Neuronal stem cell (in vitro differentiated cells): Measurements from ENCODE around the gene KAZALD1.

Experiments used
- DNase-seq: peaks from one replicate; pipeline ENCODE4 v3.0.0-alpha.2; 2013; ENCODE audit warnings: low spot score
- H2AFZ ChIP-seq: one replicate; pipeline ENCODE4 v1.6.1; 2013; ENCODE audit warnings: mild to moderate bottlenecking, low read length, inconsistent platforms
- H2AK5ac ChIP-seq: 2 replicates; pipeline ENCODE4 v1.6.1; 2013; ENCODE audit warnings: low read depth, mild to moderate bottlenecking, inconsistent platforms, low read length, moderate library complexity, mixed read lengths
- H2BK120ac ChIP-seq: 2 replicates; pipeline ENCODE4 v1.6.1; 2013; ENCODE audit warnings: low read depth, mild to moderate bottlenecking, inconsistent platforms, low read length, moderate library complexity, mixed read lengths
- H2BK12ac ChIP-seq: one replicate; pipeline ENCODE4 v1.6.1; 2013; ENCODE audit warnings: low read length, inconsistent platforms
- H2BK15ac ChIP-seq: 2 replicates; pipeline ENCODE4 v1.6.1; 2013; ENCODE audit warnings: mild to moderate bottlenecking, low read length, inconsistent platforms, mixed read lengths
- H2BK5ac ChIP-seq: one replicate; pipeline ENCODE4 v1.6.1; 2013; ENCODE audit warnings: inconsistent platforms, mild to moderate bottlenecking, low read length, moderate library complexity
- H3K14ac ChIP-seq: one replicate; pipeline ENCODE4 v1.6.1; 2013; ENCODE audit warnings: low read length, inconsistent platforms
- H3K18ac ChIP-seq: 2 replicates; pipeline ENCODE4 v1.6.1; 2013; ENCODE audit warnings: low read length, inconsistent platforms
- H3K23ac ChIP-seq: 2 replicates; pipeline ENCODE4 v1.6.1; 2013; ENCODE audit warnings: low read depth, mild to moderate bottlenecking, mixed read lengths, low read length, inconsistent platforms; ENCODE audit not compliant: poor library complexity
- H3K27ac ChIP-seq: replicated peaks from 3 replicates; pipeline ENCODE4 v1.5.1; 2013; ENCODE audit warnings: low read length, inconsistent platforms
- H3K27me3 ChIP-seq, 3 experiments: 2 replicates each; pipeline ENCODE4 v1.6.1; 2013; ENCODE audit warnings: low read length in 3 of 3, mild to moderate bottlenecking in 2 of 3, inconsistent platforms in 1 of 3, low read depth in 1 of 3, mixed read lengths in 1 of 3, moderate library complexity in 1 of 3; ENCODE audit not compliant: control insufficient read depth in 3 of 3, insufficient read depth in 3 of 3
- H3K36me3 ChIP-seq, 2 donors: replicated peaks in 1 of 2; 2 replicates each; pipeline ENCODE4 v1.6.1; 2013; ENCODE audit warnings: low read length in 2 of 2; ENCODE audit not compliant: control insufficient read depth in 2 of 2, insufficient read depth in 2 of 2
- H3K4ac ChIP-seq: 2 replicates; pipeline ENCODE4 v1.6.1; 2013; ENCODE audit warnings: inconsistent platforms, mild to moderate bottlenecking, low read length, moderate library complexity
- H3K4me1 ChIP-seq, 2 donors: 1 replicate in 1 of 2; 2 replicates in 1 of 2; pipeline ENCODE4 v1.6.1; 2013; ENCODE audit warnings: low read length in 2 of 2, low read depth in 1 of 2; ENCODE audit not compliant: control insufficient read depth in 2 of 2, insufficient read depth in 1 of 2
- H3K4me2 ChIP-seq: one replicate; pipeline ENCODE4 v1.6.1; 2013; ENCODE audit warnings: mild to moderate bottlenecking, low read length, inconsistent platforms; ENCODE audit not compliant: insufficient read depth, poor library complexity, severe bottlenecking
- H3K4me3 ChIP-seq, 2 donors: 2 replicates each; pipeline ENCODE4 v1.5.1; 2013; ENCODE audit warnings: low read length in 2 of 2, mild to moderate bottlenecking in 2 of 2, inconsistent platforms in 1 of 2, moderate library complexity in 1 of 2
- H3K79me1 ChIP-seq: one replicate; pipeline ENCODE4 v1.6.1; 2013; ENCODE audit warnings: low read depth, mild to moderate bottlenecking, inconsistent platforms, low read length, moderate library complexity
- H3K9ac ChIP-seq: one replicate; pipeline ENCODE4 v1.6.1; 2013; ENCODE audit warnings: mild to moderate bottlenecking, low read depth, low read length, inconsistent platforms; ENCODE audit not compliant: poor library complexity
- H3K9me3 ChIP-seq, 2 donors: replicated peaks in 1 of 2; 2 replicates each; pipeline versions ENCODE3 to v1.6.1; 2013; ENCODE audit warnings: low read length in 2 of 2, mild to moderate bottlenecking in 2 of 2, inconsistent platforms in 1 of 2, low read depth in 1 of 2, mixed read lengths in 1 of 2, moderate library complexity in 1 of 2; ENCODE audit not compliant: control insufficient read depth in 2 of 2, insufficient read depth in 1 of 2
- H4K8ac ChIP-seq: one replicate; pipeline ENCODE4 v1.6.1; 2013; ENCODE audit warnings: low read depth, mild to moderate bottlenecking, inconsistent platforms, low read length, moderate library complexity
- H4K91ac ChIP-seq: one replicate; pipeline ENCODE4 v1.6.1; 2013; ENCODE audit warnings: low read length, low read depth, mild to moderate bottlenecking, inconsistent platforms; ENCODE audit not compliant: poor library complexity
- WGBS, 2 donors: extraction: QIAGEN DNeasy Blood & Tissue Kit; methylation state at CpG; one replicate each; pipeline ENCODE4 v1.1.7; 2013; ENCODE audit warnings: missing lambda C conversion rate in 2 of 2, mixed read lengths in 1 of 2; ENCODE audit not compliant: insufficient read length in 2 of 2, insufficient replicate concordance in 1 of 2; ENCODE audit errors: extremely low coverage in 2 of 2; 5-methylcytosine and 5-hydroxymethylcytosine counted together

KAZALD1 gene

GRCh38 chr10:101087376-101087775 lies 25.6 kb downstream of the KAZALD1 start:
- DNase-seq, result no peak
- no peak overlapping the region for H3K18ac ChIP-seq
- no peak overlapping the region for H3K4me3 ChIP-seq
- H3K9me3 ChIP-seq, result no peaks in the 10 kb centered on the region
- no peak overlapping the region for H2BK5ac ChIP-seq
- peaks cover 0 to 93% (median 13%) of the 10 kb centered on the region in 3 experiments for H3K27me3 ChIP-seq
- no peak overlapping the region for H4K91ac ChIP-seq
- no peak overlapping the region for H3K27ac ChIP-seq
- H2AFZ ChIP-seq, result no peak overlapping the region
- H3K9ac ChIP-seq, result no peak overlapping the region
- H3K36me3 ChIP-seq, result no peaks in the 10 kb centered on the region
- H2AK5ac ChIP-seq, result no peak overlapping the region
- no peaks in the 10 kb centered on the region for H3K4me1 ChIP-seq
- H3K4ac ChIP-seq, result no peak overlapping the region
- no peak overlapping the region for H3K4me2 ChIP-seq
- H2BK120ac ChIP-seq, result no peak overlapping the region
- no peak overlapping the region for H3K23ac ChIP-seq
- H3K14ac ChIP-seq, result no peak overlapping the region
- WGBS, 2 donors, result no CpG with 5 or more reads among the region's 10 CpGs
- H4K8ac ChIP-seq, result no peak overlapping the region
- H3K79me1 ChIP-seq, result no peaks in the 10 kb centered on the region
- H2BK12ac ChIP-seq, result no peak overlapping the region
- H2BK15ac ChIP-seq, result no peak overlapping the region

GRCh38 chr10:101087965-101088364 lies 26.2 kb downstream of the KAZALD1 start:
- no peak for DNase-seq
- Histone ChIP-seq H3K27ac (no peak overlapping the region), H2BK120ac (no peak overlapping the region), H3K18ac (no peak overlapping the region), H3K4me2 (no peak overlapping the region), H3K9me3 (no peaks in the 10 kb centered on the region), H3K36me3 (no peaks in the 10 kb centered on the region), H3K79me1 (no peaks in the 10 kb centered on the region), H4K8ac (no peak overlapping the region), H3K23ac (no peak overlapping the region), H3K9ac (no peak overlapping the region), H2BK5ac (no peak overlapping the region), H3K4me3 (no peak overlapping the region), H3K14ac (no peak overlapping the region), H3K4ac (no peak overlapping the region), H2BK15ac (no peak overlapping the region), H4K91ac (no peak overlapping the region), H3K4me1 (peaks cover 0 to 2% of the 10 kb centered on the region in 2 donors), H2AK5ac (no peak overlapping the region), H2BK12ac (no peak overlapping the region), H2AFZ (no peak overlapping the region), H3K27me3 (peaks cover 0 to 93% (median 8%) of the 10 kb centered on the region in 3 experiments)
- WGBS, 2 donors, result no CpG with 5 or more reads among the region's 14 CpGs

- Histone ChIP-seq H2BK120ac (no peak overlapping the region), H4K8ac (no peak overlapping the region), H2BK12ac (no peak overlapping the region), H3K79me1 (no peaks in the 10 kb centered on the region), H3K4me2 (no peak overlapping the region), H3K9ac (no peak overlapping the region), H3K27me3 (peaks cover 0 to 98% (median 12%) of the 10 kb centered on the region in 3 experiments), H2AK5ac (no peak overlapping the region), H3K36me3 (no peaks in the 10 kb centered on the region), H3K4me1 (peaks cover 0 to 8% of the 10 kb centered on the region in 2 donors), H3K4ac (no peak overlapping the region), H3K9me3 (no peaks in the 10 kb centered on the region), H2BK5ac (no peak overlapping the region), H4K91ac (no peak overlapping the region), H3K27ac (no peak overlapping the region), H2AFZ (no peak overlapping the region), H3K18ac (no peak overlapping the region), H2BK15ac (no peak overlapping the region), H3K14ac (no peak overlapping the region), H3K23ac (no peak overlapping the region), H3K4me3 (no peak overlapping the region)
- no peak for DNase-seq
- WGBS, 2 donors, result no CpG with 5 or more reads among the region's 11 CpGs
Measured at GRCh38 chr10:101089520-101090299, 27.9 kb downstream of the KAZALD1 start.

GRCh38 chr10:101090597-101090996 lies 28.8 kb downstream of the KAZALD1 start:
- no peaks in the 10 kb centered on the region for H3K79me1 ChIP-seq
- H2BK12ac ChIP-seq, result no peak overlapping the region
- H2BK5ac ChIP-seq, result no peak overlapping the region
- no CpG with 5 or more reads among the region's 5 CpGs for WGBS, 2 donors
- H3K27ac ChIP-seq, result no peak overlapping the region
- H2BK120ac ChIP-seq, result no peak overlapping the region
- H3K4ac ChIP-seq, result no peak overlapping the region
- no peak overlapping the region for H4K91ac ChIP-seq
- H3K23ac ChIP-seq, result no peak overlapping the region
- no peaks in the 10 kb centered on the region for H3K36me3 ChIP-seq
- no peak overlapping the region for H3K4me3 ChIP-seq
- peaks cover 0 to 95% (median 12%) of the 10 kb centered on the region in 3 experiments for H3K27me3 ChIP-seq
- no peak overlapping the region for H3K9ac ChIP-seq
- no peak for DNase-seq
- H3K9me3 ChIP-seq, result no peaks in the 10 kb centered on the region
- no peak overlapping the region for H3K4me2 ChIP-seq
- no peak overlapping the region for H3K18ac ChIP-seq
- H3K4me1 ChIP-seq, result peaks cover 0 to 8% of the 10 kb centered on the region in 2 donors
- no peak overlapping the region for H3K14ac ChIP-seq
- H2AK5ac ChIP-seq, result no peak overlapping the region
- no peak overlapping the region for H2BK15ac ChIP-seq
- no peak overlapping the region for H4K8ac ChIP-seq
- no peak overlapping the region for H2AFZ ChIP-seq
